Femur (tissue), 1 donor: ENCODE results near the gene TBC1D10A.

Experiments
- DNase-seq: peaks from one replicate; pipeline ENCODE4 v3.0.0-alpha.2; 2017

The TBC1D10A gene

DNA sequence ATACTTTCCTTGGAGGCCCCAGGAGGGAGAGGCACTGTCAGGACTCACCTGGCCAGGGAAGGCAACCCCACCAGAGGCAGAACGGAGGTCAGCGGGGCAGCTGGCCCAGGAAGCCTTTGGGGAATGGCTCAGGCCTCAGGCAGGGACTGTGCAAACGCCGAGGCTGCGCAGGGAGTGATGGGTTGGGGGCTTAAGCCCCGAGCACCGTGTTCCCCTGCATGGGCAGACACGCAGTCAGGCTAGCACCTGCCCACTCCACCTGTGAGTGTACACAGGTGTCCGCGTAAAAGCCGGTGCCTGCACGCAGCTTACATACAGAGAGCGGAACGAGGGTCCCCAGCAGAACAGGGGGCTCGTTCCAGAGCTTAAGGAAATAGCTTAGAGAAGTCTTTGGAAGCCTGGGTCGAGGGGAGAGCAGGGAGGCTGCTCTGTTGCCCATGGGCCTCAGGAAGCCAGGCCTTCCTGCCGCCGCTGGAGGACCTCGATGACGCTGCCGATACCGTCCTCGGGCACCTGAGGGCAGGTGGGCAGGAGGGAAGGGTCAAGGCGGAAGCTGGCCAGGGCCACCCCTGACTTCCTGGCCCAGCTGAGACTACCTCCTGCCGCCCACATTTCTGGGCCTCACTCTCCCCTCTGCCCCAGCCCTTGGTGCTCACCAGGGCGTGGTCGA is 41.4 kb downstream of the TBC1D10A start:
- DNase-seq = no peak

- DNase-seq = no peak
Observed at GRCh38 chr22:30284666-30285065, 42.1 kb downstream of the TBC1D10A start.

GRCh38 chr22:30284172-30284571 is 42.6 kb downstream of the TBC1D10A start:
- DNase-seq = no peak

DNA sequence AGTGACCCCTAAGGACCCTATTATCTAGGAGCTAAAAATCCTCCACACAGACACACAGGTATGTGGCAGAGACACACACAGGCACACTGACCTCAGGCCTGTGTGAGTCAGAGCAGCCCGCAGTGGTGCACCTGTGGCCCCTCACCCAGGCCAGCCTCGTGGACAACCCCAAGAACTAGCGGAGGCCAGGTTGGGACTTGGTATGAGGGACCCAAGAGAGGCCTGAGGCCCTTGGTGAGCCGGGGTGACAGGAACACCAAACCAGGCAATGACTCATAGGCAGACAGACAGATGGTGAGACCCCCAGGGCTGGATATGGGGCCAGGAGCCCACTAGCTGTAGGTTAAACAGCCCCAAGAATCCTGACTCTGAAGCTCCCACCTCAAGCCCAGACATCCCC is 43.4 kb downstream of the TBC1D10A start:
- DNase-seq = no peak

DNA sequence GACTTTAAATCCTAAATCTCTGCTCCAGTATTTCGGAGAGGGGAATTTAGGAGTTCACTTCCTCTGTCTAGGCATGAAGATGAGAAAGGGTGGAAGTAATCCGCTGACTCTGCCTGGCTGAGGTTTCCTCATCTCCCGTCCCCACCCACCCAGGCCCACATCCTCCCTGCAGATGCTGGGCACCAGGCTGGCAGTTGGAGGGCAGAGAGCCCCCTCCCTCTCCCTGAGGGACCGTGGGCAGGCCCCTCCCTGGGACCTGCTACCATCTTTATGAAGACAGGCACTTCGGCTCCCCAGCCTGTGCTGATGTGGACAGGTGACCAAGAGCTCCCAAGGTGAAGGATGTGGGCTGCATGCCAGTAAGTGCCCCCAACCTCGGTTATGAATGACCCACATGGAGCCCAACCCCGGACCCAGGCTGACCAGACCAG is 44.1 kb downstream of the TBC1D10A start:
- DNase-seq = no peak

DNA sequence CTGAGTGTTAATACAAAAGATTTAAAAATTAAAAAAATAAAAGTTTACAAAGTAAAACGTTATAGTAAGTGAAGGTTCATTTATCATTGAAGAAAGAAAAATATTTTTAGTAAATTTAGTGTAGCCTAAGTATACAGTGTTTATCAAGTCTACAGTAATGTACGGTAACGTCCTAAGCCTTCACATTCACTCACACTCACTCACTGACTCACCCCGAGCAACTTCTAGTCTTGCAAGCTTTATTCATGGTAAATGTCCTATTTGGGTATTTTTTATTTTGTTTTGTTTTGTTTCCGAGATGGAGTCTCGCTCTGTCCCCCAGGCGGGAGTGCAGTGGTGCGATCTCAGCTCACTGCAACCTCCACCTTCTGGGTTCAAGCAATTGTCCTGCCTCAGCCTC is 46.2 kb downstream of the TBC1D10A start:
- DNase-seq = no peak

GRCh38 chr22:30279932-30280331 is 46.8 kb downstream of the TBC1D10A start:
- no peak for DNase-seq

DNA sequence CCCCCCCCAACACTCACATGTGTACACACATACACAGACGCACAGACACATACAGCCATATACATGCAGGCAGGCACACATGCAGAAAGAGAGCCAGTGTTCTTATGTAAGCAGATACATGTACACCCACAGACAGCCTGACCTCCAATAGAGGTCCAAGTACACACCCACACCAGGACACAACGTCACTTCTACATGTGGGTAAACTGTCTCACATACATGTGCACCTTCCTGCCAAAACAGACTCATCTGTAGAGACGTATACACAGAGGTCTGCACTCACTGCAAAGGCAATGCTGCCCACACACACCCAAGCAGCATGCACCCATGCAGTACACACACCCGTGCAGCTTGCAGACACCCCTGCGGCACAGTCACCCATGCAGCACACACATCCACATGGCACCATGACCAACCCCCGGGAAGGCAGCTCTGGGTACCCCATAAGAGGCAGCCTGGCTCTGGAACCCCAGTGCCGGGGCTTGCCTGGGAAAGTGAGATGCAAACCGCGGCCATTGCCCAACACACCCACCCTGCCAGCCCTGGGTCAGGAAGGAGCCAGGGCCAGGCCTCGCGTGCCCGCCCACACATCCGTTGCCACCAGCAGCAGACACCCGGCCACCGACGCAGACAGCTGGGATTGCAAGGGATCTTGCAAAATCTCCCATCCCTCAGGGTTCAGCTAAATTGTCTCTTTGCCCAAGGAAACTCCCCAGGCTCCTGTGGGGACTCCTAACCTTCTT is 47.5 kb downstream of the TBC1D10A start:
- DNase-seq = no peak

DNA sequence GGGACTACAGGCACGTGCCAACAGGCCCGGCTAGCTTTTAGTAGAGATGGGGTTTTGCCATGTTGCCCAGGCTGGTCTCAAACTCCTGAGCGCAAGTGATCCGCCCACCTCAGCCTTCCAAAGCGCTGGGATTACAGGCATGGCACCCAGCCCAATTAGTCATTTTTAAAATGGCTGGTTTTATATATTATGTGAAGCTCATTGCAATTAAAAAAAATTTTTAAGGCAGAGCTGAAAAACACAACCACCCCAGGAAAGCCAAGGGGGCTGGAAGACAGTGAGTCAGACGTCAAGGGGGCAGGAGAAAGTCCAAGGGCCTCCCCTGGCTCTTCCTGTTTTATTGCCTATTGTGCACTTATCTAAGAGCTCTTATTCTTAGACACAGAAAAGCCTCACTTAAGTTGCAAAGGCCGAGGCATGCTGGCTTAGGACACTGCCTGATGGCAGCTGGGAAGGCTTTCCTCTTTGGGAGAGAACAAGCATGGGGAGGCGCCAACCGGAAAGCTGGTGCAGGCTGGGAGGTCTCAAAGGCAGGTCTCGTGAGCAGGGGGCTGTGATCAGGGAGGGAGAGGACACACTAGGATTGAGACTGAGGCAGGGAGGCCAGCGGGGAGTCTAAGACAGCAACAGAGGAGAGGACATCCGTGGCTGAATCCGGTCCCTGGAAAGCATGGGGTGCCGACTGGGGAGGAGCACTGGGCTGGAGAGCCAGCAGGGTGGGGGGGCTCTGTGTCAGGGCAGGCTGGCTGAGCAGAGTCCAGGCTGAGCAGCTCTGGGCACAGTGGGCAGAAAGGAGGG is 49.0 kb downstream of the TBC1D10A start:
- no peak for DNase-seq

DNA sequence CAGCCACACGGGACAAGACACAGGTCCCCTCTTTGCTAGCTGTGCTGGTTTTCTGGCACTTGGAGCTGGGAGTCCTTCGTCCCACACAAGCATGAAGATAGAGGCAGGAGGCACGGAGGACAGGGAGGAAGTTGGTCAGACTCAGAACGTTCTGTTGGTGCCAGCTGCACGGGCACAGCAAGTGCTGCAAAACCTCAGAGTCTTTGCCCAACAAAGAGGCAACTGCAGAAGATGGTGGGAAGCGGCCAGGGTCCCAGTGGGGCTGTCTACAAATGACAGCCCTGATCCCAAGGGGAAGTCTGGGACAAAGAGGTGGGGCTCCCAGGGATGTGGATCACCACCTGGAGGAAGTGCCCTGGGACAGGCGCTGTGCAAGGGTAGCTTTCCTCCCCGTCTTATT is 50.7 kb downstream of the TBC1D10A start:
- DNase-seq = no peak

- DNase-seq = no peak
Observed at GRCh38 chr22:30275625-30276024, 51.1 kb downstream of the TBC1D10A start.

DNA sequence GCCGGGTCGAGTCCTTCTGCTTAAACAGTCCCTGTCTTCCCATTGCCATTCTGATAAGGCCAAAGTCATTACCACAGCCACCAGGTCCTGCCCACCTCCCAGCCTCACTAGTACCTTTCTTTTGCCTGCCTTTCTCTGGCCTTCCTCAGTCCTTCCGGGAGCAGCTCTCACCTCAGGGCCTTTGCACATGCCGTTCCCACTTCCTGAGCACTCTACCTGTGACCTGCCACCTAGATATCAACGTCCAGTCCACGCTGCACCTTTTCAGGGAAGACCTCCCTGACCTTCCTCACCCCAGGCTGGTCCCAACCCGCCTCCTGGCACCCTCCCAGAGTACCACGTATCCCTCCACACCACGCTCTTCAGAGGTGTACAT is 52.3 kb downstream of the TBC1D10A start:
- DNase-seq = no peak

DNA sequence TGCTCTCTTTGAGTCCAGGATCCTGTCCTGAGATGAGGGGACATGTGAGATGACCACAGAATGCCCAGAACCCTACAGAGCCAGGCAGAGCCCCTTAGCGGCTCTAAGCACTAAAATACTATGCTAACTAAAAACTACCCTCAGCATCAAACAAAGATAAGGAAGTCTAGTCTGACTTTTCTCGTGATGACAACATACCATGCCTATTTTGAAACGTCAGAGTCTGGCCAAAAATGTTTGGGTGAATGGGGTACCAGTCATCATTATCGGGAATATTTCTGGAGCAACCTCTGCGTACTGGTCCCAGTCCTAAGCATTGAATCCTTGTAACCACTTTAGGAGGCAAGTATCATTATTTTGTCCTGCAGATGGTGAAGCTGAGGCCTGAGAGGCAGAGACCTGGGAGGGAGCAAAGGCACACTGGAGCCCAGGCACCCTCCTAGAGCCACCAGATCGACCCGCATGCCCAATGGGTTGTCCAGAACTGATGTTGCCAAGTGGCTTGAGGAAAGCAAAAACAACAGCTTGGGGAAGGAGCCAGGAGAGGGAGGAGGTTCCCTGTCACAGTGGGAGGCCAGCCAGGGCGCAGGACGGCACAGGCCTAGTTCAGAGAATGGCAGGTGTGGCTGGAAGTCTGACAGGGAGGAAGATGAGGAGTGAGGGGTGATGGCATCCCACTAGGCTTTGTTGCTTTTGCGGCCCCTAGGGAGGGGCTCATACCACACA is 52.9 kb downstream of the TBC1D10A start:
- DNase-seq = no peak

- DNase-seq = no peak
Observed at GRCh38 chr22:30272781-30273601, 53.8 kb downstream of the TBC1D10A start.

DNA sequence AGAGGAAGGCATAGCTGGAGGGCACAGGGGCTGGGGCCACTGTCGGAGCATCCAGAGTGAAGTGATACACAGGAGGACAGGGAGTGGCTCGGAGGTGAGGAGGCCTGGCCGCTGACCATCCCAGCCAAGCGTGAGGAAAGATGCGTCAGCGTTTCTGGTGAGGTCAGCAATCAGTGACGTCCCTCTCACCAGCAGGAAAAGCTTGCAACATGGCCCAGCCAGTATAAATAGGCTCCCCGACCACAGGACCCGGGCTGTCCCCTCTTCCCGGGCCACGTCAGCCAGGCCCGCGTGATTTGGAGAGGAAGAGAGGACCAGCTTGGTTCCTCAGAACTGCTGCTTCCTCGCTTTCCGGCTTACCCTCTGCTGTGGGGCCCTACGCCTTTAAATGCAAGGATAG is 55.9 kb downstream of the TBC1D10A start:
- DNase-seq = peak; percentile 81

GRCh38 chr22:30268331-30268730 is 58.4 kb downstream of the TBC1D10A start:
- no peak for DNase-seq

DNA sequence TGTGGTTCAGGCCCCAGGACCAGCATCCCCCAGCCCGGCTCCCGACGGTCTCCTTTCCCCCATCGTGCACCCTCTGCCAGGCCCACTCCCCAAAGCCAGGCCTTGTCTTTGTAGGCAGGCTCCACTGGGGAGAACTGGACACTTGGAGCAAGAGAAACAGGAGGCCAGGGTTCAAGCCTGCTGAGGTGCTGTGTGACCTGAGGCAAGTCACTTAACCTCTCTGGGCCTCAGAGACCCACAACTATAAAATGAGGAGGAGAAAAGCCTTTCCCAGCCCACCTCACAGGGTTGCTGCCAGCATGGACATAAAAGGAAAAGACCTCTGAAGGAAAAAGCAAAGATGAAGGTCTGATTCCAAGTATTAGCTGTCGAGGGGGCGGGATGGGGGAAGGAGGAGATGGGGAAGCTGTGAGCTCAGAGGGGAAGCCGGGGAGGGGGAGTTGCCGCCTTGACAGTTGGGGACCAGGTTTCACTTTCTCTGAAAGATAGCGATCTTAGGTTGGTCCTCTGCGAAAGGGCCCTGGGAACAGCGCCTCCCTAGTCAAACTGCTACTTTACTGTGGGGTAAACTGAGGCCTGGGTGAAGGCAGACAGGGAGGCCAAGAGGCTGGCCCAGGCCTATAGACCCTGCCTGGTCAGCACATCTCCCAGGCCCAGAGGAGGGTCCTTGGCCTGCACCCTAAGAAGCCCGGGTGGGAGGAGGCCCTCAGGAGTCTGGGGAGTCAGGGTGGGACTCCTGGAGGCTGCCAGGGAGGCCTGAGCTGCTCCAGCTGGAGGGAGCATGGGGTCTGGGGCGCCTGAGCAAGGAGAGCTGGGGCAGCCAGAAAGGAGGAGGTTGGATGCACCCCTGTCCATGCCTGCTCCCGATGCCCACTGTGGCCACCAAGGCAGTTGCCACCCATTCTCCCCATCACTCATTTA is 59.1 kb downstream of the TBC1D10A start:
- DNase-seq = no peak

DNA sequence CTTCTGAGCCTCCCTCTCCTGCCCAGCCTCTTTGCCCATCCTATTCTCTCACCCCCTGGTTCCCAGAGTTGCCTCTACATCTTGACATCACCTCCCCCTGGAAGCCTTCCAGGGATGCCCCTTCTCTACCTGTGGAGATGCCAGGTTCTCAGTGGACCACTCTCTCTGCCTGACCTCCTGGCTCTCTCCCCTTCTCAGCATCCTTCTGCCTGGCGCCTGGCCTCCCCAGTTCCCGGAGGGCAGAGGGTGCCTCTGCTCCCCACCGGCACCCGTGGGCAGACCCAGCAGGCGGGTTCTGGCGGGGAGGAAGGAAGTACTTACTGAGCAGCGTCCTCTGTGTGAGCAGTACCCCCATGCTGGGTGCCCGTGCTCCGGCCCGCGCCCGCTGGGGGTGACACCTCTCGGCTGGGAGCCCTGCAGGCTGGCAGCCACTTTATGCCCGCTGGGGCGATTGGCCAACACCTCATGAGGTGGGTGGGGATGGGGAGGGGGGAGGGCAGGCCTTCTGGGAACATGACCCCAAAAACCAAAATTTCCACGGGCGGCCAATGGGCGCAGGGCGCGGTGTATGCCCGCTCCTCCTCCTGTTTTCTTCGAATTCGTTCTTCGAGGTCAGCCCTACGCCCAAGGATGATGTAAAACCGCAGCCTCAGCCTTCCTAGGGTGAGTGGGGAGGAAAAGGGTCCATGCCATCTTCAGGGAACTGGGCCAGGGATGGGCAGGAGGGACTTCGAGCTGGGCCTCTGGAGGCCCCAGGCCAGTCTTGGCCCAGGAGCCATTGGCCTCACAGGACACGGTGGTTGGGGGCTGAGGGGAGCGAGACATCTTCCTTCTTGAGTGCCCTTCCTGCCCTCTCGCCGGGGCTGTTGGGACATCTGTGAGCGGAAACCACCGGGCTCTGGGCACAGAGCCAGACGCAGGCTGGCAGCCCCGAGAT is 60.0 kb downstream of the TBC1D10A start, which contains the start of gene OSM:
Gene OSM (minus strand): TSS at position 407 of the 937 bp plus-strand sequence. CDS start 52 bp downstream, at position 355.
- peak; percentile 76 for DNase-seq

DNA sequence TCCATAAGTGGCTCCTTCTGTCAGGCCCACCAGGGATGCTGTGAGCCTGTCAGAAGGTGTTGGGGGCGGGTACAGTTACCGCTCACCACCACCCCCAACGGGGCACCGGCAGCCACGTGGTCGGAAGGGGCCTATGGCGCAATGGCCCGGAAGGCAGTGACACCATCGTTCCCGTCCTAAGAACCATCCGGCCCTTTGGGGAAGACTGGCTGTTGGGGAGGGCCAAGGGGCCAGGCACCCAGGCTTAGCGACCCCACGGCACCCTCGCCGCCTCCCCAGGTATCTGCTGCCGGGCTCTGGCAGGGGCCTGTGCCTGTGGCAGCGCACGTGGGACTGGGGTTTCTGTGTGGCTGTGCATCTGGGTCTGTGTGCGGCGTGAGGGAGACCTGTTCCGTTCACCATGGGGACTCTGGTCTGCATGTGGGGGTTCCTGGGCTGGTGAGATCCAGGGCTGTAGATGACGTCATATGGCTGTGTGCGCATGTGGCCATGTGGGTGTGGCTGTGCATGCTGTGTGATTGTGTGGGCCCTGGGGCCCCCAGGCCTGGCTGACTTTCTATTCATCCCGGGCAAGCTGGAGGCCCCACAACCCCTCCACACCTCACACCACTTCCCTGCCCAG is 60.8 kb downstream of the TBC1D10A start:
- no peak for DNase-seq
